HG03159 (cell line): ENCODE results near the gene DNAJC1.
A peak's percentile ranks its signal among the peaks of the same experiment; 100 is the strongest.

ENCODE experiments used
- ATAC-seq: cut with Tn5 transposase; IDR thresholded peaks from one replicate; pipeline ENCODE4 v1.9.1; 2021; ENCODE audit warnings: mild to moderate bottlenecking, moderate library complexity; ENCODE audit not compliant: unreplicated experiment

The DNAJC1 gene

GRCh38 chr10:21961847-21962246, 41.7 kb downstream of the DNAJC1 start:
- ATAC-seq: no peak

- ATAC-seq: no peak
Measured at GRCh38 chr10:21959998-21960397, 43.5 kb downstream of the DNAJC1 start.

GRCh38 chr10:21954690-21955089, 48.8 kb downstream of the DNAJC1 start:
- ATAC-seq: no peak

- ATAC-seq: peak; percentile 51
Measured at GRCh38 chr10:21954132-21954531, 49.4 kb downstream of the DNAJC1 start.

GRCh38 chr10:21953585-21954057, 49.9 kb downstream of the DNAJC1 start:
- ATAC-seq: peak; percentile 75

GRCh38 chr10:21950566-21950965, 53.0 kb downstream of the DNAJC1 start:
- no peak for ATAC-seq

GRCh38 chr10:21946946-21947345, 56.6 kb downstream of the DNAJC1 start:
- ATAC-seq: no peak

GRCh38 chr10:21944727-21945386, 58.7 kb downstream of the DNAJC1 start:
- ATAC-seq: no peak

- no peak for ATAC-seq
Measured at GRCh38 chr10:21943633-21944265, 59.8 kb downstream of the DNAJC1 start.

GRCh38 chr10:21935439-21936023, 68.0 kb downstream of the DNAJC1 start:
- ATAC-seq: no peak

GRCh38 chr10:21934307-21934706, 69.2 kb downstream of the DNAJC1 start:
- ATAC-seq: no peak

GRCh38 chr10:21929070-21929469, 74.5 kb downstream of the DNAJC1 start:
- ATAC-seq: no peak

- no peak for ATAC-seq
Measured at GRCh38 chr10:21927631-21928353, 75.7 kb downstream of the DNAJC1 start.

GRCh38 chr10:21926949-21927348, 76.6 kb downstream of the DNAJC1 start:
- ATAC-seq: no peak

GRCh38 chr10:21926358-21926925, 77.1 kb downstream of the DNAJC1 start:
- no peak for ATAC-seq

GRCh38 chr10:21925851-21926250, 77.7 kb downstream of the DNAJC1 start:
- no peak for ATAC-seq

GRCh38 chr10:21924511-21924910, 79.0 kb downstream of the DNAJC1 start:
- no peak for ATAC-seq

GRCh38 chr10:21920633-21921032, 82.9 kb downstream of the DNAJC1 start:
- no peak for ATAC-seq

GRCh38 chr10:21919906-21920305, 83.6 kb downstream of the DNAJC1 start:
- ATAC-seq: no peak

GRCh38 chr10:21919117-21919516, 84.4 kb downstream of the DNAJC1 start:
- ATAC-seq: no peak

- ATAC-seq: no peak
Measured at GRCh38 chr10:21912625-21913024, 90.9 kb downstream of the DNAJC1 start.
